Smooth muscle cell (in vitro differentiated cells): ENCODE measurements around the gene SPACA7. TPM values are rescaled to one million over a fixed set of nuclear protein-coding genes. Genes with fewer than 3 reads are reported as not detected.

ENCODE experiments used
- DNase-seq: peaks from one replicate; lab custom pipeline; 2025; ENCODE audit not compliant: unreplicated experiment; lab: John Stamatoyannopoulos, UW
- H2AFZ ChIP-seq: fragments of 200-600 bp; sonication (generic); 2 replicates; pipeline ENCODE4 v1.6.0; 2016; ENCODE audit warnings: antibody characterized with exemption, low read depth, mild to moderate bottlenecking
- H3F3A ChIP-seq: fragments of 200-600 bp; sonication (generic); 2 replicates; pipeline ENCODE4 v1.6.0; 2017; ENCODE audit warnings: antibody characterized with exemption, low read depth
- H3K27ac ChIP-seq: fragments of 200-600 bp; sonication (generic); 2 replicates; pipeline ENCODE4 v1.5.1; 2016; ENCODE audit warnings: low read depth, mild to moderate bottlenecking
- H3K27me3 ChIP-seq: fragments of 200-600 bp; sonication (generic); 2 replicates; pipeline ENCODE4 v1.6.1; 2016; ENCODE audit warnings: low read depth, mild to moderate bottlenecking
- H3K36me3 ChIP-seq: fragments of 200-600 bp; sonication (generic); 2 replicates; pipeline ENCODE4 v1.5.1; 2016; ENCODE audit warnings: low read depth
- H3K4me1 ChIP-seq: fragments of 200-600 bp; sonication (generic); 2 replicates; pipeline ENCODE4 v1.5.1; 2016; ENCODE audit warnings: low read depth
- H3K4me2 ChIP-seq: fragments of 200-600 bp; sonication (generic); 2 replicates; pipeline ENCODE4 v1.6.0; 2016; ENCODE audit warnings: mild to moderate bottlenecking
- H3K4me3 ChIP-seq: fragments of 200-600 bp; sonication (generic); 2 replicates; pipeline ENCODE4 v1.5.1; 2016; ENCODE audit warnings: mild to moderate bottlenecking
- H3K79me2 ChIP-seq: fragments of 200-600 bp; sonication (generic); 2 replicates; pipeline ENCODE4 v1.6.0; 2016; ENCODE audit warnings: low read depth, mild to moderate bottlenecking
- H3K9ac ChIP-seq: fragments of 200-600 bp; sonication (generic); 2 replicates; pipeline ENCODE4 v1.6.0; 2016; ENCODE audit warnings: low read depth
- H3K9me3 ChIP-seq: fragments of 200-600 bp; sonication (generic); replicated peaks from 2 replicates; pipeline ENCODE4 v1.5.1; 2016; ENCODE audit warnings: low read depth
- H4K20me1 ChIP-seq: fragments of 200-600 bp; sonication (generic); 2 replicates; pipeline ENCODE4 v1.6.0; 2016; ENCODE audit warnings: low read depth
- CTCF ChIP-seq: fragments of 200-600 bp; sonication (generic); IDR thresholded peaks from 2 replicates; pipeline ENCODE4 v1.5.1; 2017; ENCODE audit warnings: borderline replicate concordance, mild to moderate bottlenecking, antibody characterized with exemption; ENCODE audit not compliant: insufficient read depth, poor library complexity, severe bottlenecking
- WGBS: methylation state at CpG from one replicate; pipeline ENCODE4 v1.1.7; 2016; ENCODE audit warnings: low lambda C conversion rate; 5-methylcytosine and 5-hydroxymethylcytosine counted together
- polyA plus RNA-seq: library from polyadenylated mRNA; unstranded; fragments of >200 nt; fragmentation: Nextera tagmentation; extraction: Ambion mirVana; gene quantifications from 2 replicates; pipeline ENCODE4 v1.2.1, GENCODE V29; 2016
- total RNA-seq: library from RNA; depleted of rRNA; stranded (reverse); fragments of >200 nt; gene quantifications from 2 replicates; pipeline ENCODE4 v1.2.3, GENCODE V29; 2014

SPACA7 gene
- total and polyA plus RNA-seq, 2 experiments from 2014 or later: not detected

- 83% methylated on average over 20 of the region's 20 CpGs for WGBS
- no peak overlapping the region for H2AFZ ChIP-seq
- H3K9me3 ChIP-seq: no peaks in the 10 kb centered on the region
- no peak for TF ChIP-seq CTCF
- no peak overlapping the region for H3K4me2 ChIP-seq
- H3K79me2 ChIP-seq: no peaks in the 10 kb centered on the region
- no peak overlapping the region for H3K4me3 ChIP-seq
- H4K20me1 ChIP-seq: no peaks in the 10 kb centered on the region
- H3K27ac ChIP-seq: no peak overlapping the region
- H3K4me1 ChIP-seq: no peaks in the 10 kb centered on the region
- no peak overlapping the region for H3K9ac ChIP-seq
- no peaks in the 10 kb centered on the region for H3K36me3 ChIP-seq
- no peaks in the 10 kb centered on the region for H3F3A ChIP-seq
- peaks cover 7% of the 10 kb centered on the region for H3K27me3 ChIP-seq
- DNase-seq: no peak
Measured at GRCh38 chr13:112448621-112449544, 72.7 kb downstream of the SPACA7 start.

GRCh38 chr13:112449545-112449930 lies 73.4 kb downstream of the SPACA7 start:
- H3K9me3 ChIP-seq: no peaks in the 10 kb centered on the region
- H2AFZ ChIP-seq: no peak overlapping the region
- no peak overlapping the region for H3K4me3 ChIP-seq
- H3K79me2 ChIP-seq: no peaks in the 10 kb centered on the region
- TF ChIP-seq CTCF: no peak
- no peak overlapping the region for H3K9ac ChIP-seq
- no peak overlapping the region for H3K27ac ChIP-seq
- DNase-seq: no peak
- no peaks in the 10 kb centered on the region for H4K20me1 ChIP-seq
- H3K4me2 ChIP-seq: no peak overlapping the region
- WGBS: 88% methylated on average over 13 of the region's 16 CpGs
- peaks cover 5% of the 10 kb centered on the region for H3K27me3 ChIP-seq
- no peaks in the 10 kb centered on the region for H3F3A ChIP-seq
- no peaks in the 10 kb centered on the region for H3K36me3 ChIP-seq
- no peaks in the 10 kb centered on the region for H3K4me1 ChIP-seq

- Histone ChIP-seq H3K4me1 (no peaks in the 10 kb centered on the region), H3K4me2 (no peak overlapping the region), H3K9ac (no peak overlapping the region), H4K20me1 (no peaks in the 10 kb centered on the region), H3K36me3 (no peaks in the 10 kb centered on the region), H3K4me3 (no peak overlapping the region), H2AFZ (no peak overlapping the region), H3K27me3 (no peaks in the 10 kb centered on the region), H3K27ac (no peak overlapping the region), H3K79me2 (no peaks in the 10 kb centered on the region), H3F3A (no peaks in the 10 kb centered on the region), H3K9me3 (no peaks in the 10 kb centered on the region)
- TF ChIP-seq CTCF: no peak
- 91% methylated on average over 21 of the region's 23 CpGs for WGBS
- DNase-seq: no peak
Measured at GRCh38 chr13:112450118-112450903, 74.2 kb downstream of the SPACA7 start.
